ENCODE data around the gene ZFP36L1. TPM values are rescaled to one million over a fixed set of nuclear protein-coding genes. Genes with fewer than 3 reads are reported as not detected.

Gene ZFP36L1
- total and polyA plus RNA-seq, 9 of the 15 experiments (the other 6 are each of a cell fraction or from before 2014, with no cell fraction given): 1.3 to 26.6 (median 3.7) TPM

DNA sequence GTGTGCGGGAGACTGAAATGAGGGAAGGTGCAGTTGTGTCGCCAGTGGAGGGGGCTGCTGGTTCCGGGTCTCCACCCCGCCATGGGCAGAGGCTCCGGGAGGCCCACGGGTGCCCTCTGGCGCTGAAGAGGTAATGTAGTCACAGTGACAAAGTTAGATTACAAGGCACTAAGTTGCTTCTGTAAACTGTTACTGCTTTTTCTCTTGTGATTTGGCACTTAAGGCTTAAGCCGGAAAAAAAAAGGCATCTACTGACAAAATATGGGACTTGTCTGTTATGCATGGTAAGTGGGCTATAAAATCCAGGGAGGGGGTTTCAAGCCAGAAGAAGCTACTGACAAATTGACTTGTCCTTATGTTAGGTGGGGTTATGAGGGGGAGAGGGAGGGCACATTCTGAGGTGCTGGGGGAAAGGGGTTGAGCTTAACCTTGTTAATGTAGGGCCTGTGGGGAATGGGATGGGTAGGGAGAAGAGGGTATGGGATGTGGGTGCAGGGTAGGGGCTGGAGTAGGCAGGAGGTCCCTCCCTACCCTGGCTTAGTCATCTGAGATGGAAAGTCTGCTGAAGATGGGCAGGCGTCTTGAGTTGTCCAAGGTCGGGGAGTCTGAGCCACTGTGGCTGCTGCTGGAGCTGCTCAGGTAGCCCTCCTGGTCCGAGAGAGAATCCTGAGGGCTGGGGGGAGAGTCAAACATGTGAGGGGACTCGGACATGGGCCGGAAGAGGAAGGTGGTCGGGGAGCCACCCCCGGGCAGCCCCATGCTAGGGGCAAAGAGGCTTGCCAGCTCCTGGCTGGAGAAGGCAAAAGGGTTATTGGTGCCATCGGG lies 3.7 kb downstream of the ZFP36L1 start (continued):
- TF ChIP-seq GATA2 (CRISPR knock-in tag; IDR thresholded peaks at IDR 0.05): no peak
- TF ChIP-seq, protein P1, sequence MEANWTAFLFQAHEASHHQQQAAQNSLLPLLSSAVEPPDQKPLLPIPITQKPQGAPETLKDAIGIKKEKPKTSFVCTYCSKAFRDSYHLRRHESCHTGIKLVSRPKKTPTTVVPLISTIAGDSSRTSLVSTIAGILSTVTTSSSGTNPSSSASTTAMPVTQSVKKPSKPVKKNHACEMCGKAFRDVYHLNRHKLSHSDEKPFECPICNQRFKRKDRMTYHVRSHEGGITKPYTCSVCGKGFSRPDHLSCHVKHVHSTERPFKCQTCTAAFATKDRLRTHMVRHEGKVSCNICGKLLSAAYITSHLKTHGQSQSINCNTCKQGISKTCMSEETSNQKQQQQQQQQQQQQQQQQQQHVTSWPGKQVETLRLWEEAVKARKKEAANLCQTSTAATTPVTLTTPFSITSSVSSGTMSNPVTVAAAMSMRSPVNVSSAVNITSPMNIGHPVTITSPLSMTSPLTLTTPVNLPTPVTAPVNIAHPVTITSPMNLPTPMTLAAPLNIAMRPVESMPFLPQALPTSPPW (CRISPR knock-in tag; IDR thresholded peaks at IDR 0.05): peak; percentile 59; the same call in 1 of the 2 replicates
- no peak for TF ChIP-seq NR3C1 (CRISPR knock-in tag; IDR thresholded peaks at IDR 0.05)
- peak; percentile 67; the same call in 1 of the 2 replicates for TF ChIP-seq CC2D1A (IDR thresholded peaks at IDR 0.05)
- TF ChIP-seq, protein P2, sequence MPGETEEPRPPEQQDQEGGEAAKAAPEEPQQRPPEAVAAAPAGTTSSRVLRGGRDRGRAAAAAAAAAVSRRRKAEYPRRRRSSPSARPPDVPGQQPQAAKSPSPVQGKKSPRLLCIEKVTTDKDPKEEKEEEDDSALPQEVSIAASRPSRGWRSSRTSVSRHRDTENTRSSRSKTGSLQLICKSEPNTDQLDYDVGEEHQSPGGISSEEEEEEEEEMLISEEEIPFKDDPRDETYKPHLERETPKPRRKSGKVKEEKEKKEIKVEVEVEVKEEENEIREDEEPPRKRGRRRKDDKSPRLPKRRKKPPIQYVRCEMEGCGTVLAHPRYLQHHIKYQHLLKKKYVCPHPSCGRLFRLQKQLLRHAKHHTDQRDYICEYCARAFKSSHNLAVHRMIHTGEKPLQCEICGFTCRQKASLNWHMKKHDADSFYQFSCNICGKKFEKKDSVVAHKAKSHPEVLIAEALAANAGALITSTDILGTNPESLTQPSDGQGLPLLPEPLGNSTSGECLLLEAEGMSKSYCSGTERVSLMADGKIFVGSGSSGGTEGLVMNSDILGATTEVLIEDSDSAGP (CRISPR knock-in tag; IDR thresholded peaks at IDR 0.05): 0 out of 2 replicates have a peak, but pooled peaks have one; percentile 18
- TF ChIP-seq ZBTB7A (IDR thresholded peaks at IDR 0.05; ENCODE audit: borderline replicate concordance, control insufficient read depth, low read depth, low read length): peak; percentile 57; the same call in 1 of the 2 replicates
- TF ChIP-seq, protein P3, sequence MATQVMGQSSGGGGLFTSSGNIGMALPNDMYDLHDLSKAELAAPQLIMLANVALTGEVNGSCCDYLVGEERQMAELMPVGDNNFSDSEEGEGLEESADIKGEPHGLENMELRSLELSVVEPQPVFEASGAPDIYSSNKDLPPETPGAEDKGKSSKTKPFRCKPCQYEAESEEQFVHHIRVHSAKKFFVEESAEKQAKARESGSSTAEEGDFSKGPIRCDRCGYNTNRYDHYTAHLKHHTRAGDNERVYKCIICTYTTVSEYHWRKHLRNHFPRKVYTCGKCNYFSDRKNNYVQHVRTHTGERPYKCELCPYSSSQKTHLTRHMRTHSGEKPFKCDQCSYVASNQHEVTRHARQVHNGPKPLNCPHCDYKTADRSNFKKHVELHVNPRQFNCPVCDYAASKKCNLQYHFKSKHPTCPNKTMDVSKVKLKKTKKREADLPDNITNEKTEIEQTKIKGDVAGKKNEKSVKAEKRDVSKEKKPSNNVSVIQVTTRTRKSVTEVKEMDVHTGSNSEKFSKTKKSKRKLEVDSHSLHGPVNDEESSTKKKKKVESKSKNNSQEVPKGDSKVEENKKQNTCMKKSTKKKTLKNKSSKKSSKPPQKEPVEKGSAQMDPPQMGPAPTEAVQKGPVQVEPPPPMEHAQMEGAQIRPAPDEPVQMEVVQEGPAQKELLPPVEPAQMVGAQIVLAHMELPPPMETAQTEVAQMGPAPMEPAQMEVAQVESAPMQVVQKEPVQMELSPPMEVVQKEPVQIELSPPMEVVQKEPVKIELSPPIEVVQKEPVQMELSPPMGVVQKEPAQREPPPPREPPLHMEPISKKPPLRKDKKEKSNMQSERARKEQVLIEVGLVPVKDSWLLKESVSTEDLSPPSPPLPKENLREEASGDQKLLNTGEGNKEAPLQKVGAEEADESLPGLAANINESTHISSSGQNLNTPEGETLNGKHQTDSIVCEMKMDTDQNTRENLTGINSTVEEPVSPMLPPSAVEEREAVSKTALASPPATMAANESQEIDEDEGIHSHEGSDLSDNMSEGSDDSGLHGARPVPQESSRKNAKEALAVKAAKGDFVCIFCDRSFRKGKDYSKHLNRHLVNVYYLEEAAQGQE (IDR thresholded peaks at IDR 0.05; ENCODE audit: borderline replicate concordance): peak; percentile 92
- TF ChIP-seq, protein P3 (CRISPR knock-in tag; IDR thresholded peaks at IDR 0.05; ENCODE audit: low read depth): no peak
- TF ChIP-seq SAP30 (IDR thresholded peaks at IDR 0.05; ENCODE audit: borderline replicate concordance, insufficient read depth, low read depth, low read length, poor library complexity, severe bottlenecking): no peak
- TF ChIP-seq TEAD1 (CRISPR knock-in tag; IDR thresholded peaks at IDR 0.05): 0 out of 4 replicates have a peak, but pooled peaks of 1 of the 2 experiments have one; percentile 8
- no peak for TF ChIP-seq MCM7 (IDR thresholded peaks at IDR 0.05)
- no peak for TF ChIP-seq TAF15 (IDR thresholded peaks at IDR 0.05; ENCODE audit: low read depth, low read length)
- TF ChIP-seq JUN (IDR thresholded peaks at IDR 0.05; ENCODE audit: borderline replicate concordance, low read depth, low read length): 0 out of 2 replicates have a peak, but pooled peaks have one; percentile 34
- no peak for TF ChIP-seq JUN (CRISPR knock-in tag; IDR thresholded peaks at IDR 0.05; ENCODE audit: borderline replicate concordance)
- TF ChIP-seq ETV1 (tag; conservative IDR thresholded peaks at IDR 0.05; ENCODE audit: low read depth): 0 out of 2 replicates have a peak, but pooled peaks have one; percentile 32
